Measurements from ENCODE around the gene LMOD3. TPM values are rescaled to one million over a fixed set of nuclear protein-coding genes. Genes with fewer than 3 reads are reported as not detected.

The LMOD3 gene
- total and polyA plus RNA-seq, 12 donors: 0.03 to 0.14 (median 0.08) TPM; not detected in 6

DNA sequence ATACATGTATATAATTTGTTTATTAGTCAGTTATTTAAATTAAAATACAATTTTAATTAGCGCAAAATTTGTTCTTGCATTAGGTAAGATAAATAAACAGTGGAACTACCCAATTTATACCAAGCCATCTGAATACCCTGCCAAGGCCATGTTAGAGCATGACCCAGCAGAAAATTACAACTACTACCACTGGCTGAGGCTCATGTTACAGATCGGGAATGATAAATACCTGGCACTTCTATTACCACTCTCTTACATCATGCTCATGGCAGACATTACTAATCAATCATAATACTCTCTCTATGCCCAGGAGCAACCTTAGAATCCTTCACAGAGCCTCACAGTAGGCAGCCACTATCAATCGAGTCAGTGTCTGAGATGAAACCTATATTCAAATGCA, 21.2 kb upstream of the LMOD3 start:
- TF ChIP-seq, protein P1, sequence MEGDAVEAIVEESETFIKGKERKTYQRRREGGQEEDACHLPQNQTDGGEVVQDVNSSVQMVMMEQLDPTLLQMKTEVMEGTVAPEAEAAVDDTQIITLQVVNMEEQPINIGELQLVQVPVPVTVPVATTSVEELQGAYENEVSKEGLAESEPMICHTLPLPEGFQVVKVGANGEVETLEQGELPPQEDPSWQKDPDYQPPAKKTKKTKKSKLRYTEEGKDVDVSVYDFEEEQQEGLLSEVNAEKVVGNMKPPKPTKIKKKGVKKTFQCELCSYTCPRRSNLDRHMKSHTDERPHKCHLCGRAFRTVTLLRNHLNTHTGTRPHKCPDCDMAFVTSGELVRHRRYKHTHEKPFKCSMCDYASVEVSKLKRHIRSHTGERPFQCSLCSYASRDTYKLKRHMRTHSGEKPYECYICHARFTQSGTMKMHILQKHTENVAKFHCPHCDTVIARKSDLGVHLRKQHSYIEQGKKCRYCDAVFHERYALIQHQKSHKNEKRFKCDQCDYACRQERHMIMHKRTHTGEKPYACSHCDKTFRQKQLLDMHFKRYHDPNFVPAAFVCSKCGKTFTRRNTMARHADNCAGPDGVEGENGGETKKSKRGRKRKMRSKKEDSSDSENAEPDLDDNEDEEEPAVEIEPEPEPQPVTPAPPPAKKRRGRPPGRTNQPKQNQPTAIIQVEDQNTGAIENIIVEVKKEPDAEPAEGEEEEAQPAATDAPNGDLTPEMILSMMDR (IDR thresholded peaks at IDR 0.05): no peak
- no peak for TF ChIP-seq POLR2A (IDR thresholded peaks at IDR 0.05)
- H3K36me3 ChIP-seq (replicated peaks in 1 of 2): no peaks in the 10 kb centered on the region
- intact Hi-C loops (cut with DNase I): no loop called here
- no peak overlapping the region for H3K27ac ChIP-seq
- no peaks in the 10 kb centered on the region for H3K9me3 ChIP-seq (replicated peaks in 1 of 3)
- peaks cover 9% of the 10 kb centered on the region for H3K27me3 ChIP-seq
- H3K4me1 ChIP-seq (replicated peaks in 1 of 2): no peaks in the 10 kb centered on the region
- no peak overlapping the region for H3K4me3 ChIP-seq
- 74 to 86% (median 81%) methylated on average over 3 of the region's 3 CpGs for WGBS, 4 donors
- DNase-seq: no peak

DNA sequence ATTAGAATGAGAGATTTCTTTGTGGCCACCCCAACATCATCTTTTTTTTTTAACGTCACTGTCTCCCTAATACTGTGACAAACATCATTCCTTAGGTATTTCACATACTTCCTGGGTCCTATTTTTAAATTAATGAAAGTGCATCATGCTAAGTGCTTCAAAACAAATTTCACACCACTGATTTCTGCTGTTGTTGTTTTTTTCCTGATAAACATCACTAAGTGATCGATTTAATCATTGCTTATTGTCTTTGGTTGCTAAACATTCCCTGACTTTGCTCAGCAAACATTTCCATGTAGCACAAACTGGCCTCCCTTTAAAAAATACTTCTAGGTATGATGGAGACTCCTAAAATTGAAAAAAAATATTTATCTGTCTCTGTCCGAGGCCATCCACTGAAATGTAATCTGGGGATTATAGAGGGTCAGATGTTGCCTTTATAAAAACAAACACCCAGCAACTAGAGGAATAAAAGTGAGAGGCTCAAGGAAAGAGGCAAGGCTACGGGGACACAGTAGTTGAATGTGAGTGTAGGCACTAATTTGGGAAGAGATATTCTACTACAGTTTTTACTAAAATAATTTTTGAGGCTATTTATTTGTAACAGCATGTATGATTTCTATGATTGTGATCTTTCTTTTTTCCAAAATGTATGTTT, 20.5 kb upstream of the LMOD3 start:
- intact Hi-C loops (cut with DNase I): no loop called here
- Histone ChIP-seq H3K27me3 (peaks cover 9% of the 10 kb centered on the region), H3K36me3 (replicated peaks in 1 of 2) (no peaks in the 10 kb centered on the region), H3K4me3 (no peak overlapping the region), H3K9me3 (replicated peaks in 1 of 3) (no peaks in the 10 kb centered on the region), H3K27ac (no peak overlapping the region), H3K4me1 (replicated peaks in 1 of 2) (no peaks in the 10 kb centered on the region)
- DNase-seq: no peak
- WGBS, 4 donors: 67 to 80% (median 76%) methylated on average over 4 of the region's 4 CpGs
- TF ChIP-seq, protein P1 (IDR thresholded peaks at IDR 0.05): no peak
- no peak for TF ChIP-seq POLR2A (IDR thresholded peaks at IDR 0.05)

DNA sequence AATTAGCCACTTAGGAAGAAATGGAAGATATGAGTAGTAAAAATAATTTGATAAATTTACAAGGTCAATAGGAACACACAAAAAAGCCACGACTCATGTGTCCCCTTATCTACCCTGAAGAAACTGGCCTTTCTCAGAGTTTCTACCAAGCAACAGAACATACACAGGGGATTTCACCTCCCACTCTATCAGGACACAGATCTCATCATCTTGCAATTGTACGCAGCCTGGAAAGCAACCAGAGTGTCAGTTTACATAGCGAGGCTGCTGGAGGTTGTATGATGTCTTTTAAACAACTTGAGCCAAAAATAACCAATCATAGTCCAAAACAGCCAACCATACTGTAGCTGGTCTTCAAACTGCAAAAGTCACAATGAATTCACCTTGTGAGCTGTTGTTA, 19.7 kb upstream of the LMOD3 start:
- peaks cover 9% of the 10 kb centered on the region for H3K27me3 ChIP-seq
- intact Hi-C loops (cut with DNase I): no loop called here
- H3K36me3 ChIP-seq (replicated peaks in 1 of 2): no peaks in the 10 kb centered on the region
- TF ChIP-seq, protein P1 (IDR thresholded peaks at IDR 0.05): no peak
- no peak for TF ChIP-seq POLR2A (IDR thresholded peaks at IDR 0.05)
- no peak for DNase-seq
- no peak overlapping the region for H3K4me3 ChIP-seq
- WGBS, 4 donors: 44 to 51% (median 47%) methylated on average over 3 of the region's 3 CpGs
- H3K27ac ChIP-seq: no peak overlapping the region
- no peaks in the 10 kb centered on the region for H3K9me3 ChIP-seq (replicated peaks in 1 of 3)
- H3K4me1 ChIP-seq (replicated peaks in 1 of 2): no peaks in the 10 kb centered on the region

DNA sequence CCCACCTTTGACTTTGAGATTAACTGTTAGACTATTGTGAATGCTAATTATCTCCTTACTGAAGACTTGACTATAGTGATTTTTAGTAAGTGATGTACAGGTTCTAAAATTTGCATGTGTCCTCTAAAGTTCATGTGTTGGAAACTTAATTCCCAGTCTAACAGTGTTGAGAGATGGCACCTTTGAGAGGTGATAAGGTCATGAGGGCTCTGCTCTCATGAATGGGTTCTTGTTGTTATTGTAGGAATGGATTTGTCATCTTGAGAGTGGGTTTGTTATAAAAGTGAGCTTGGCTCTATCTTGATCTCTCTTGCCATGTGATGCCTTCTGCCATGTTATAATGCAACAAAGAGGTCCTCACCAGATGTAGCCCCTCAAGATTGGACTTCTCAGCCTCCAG, 18.9 kb upstream of the LMOD3 start:
- no peak overlapping the region for H3K27ac ChIP-seq
- no peaks in the 10 kb centered on the region for H3K4me1 ChIP-seq (replicated peaks in 1 of 2)
- TF ChIP-seq POLR2A (IDR thresholded peaks at IDR 0.05): no peak
- TF ChIP-seq, protein P1 (IDR thresholded peaks at IDR 0.05): no peak
- no peaks in the 10 kb centered on the region for H3K9me3 ChIP-seq (replicated peaks in 1 of 3)
- intact Hi-C loops (cut with DNase I): no loop called here
- H3K36me3 ChIP-seq (replicated peaks in 1 of 2): no peaks in the 10 kb centered on the region
- H3K27me3 ChIP-seq: peaks cover 9% of the 10 kb centered on the region
- DNase-seq: no peak
- no peak overlapping the region for H3K4me3 ChIP-seq

Measured in adrenal gland (tissue), 12 donors.